CD4-positive, alpha-beta T cell treated with Interleukin-17A for 4 hours (primary cell): ENCODE data around the gene COL13A1.

ENCODE experiments used
- DNase-seq: peaks from one replicate; pipeline ENCODE4 v3.0.0-alpha.2; 2020; ENCODE audit warnings: mixed read lengths

COL13A1 gene

DNA sequence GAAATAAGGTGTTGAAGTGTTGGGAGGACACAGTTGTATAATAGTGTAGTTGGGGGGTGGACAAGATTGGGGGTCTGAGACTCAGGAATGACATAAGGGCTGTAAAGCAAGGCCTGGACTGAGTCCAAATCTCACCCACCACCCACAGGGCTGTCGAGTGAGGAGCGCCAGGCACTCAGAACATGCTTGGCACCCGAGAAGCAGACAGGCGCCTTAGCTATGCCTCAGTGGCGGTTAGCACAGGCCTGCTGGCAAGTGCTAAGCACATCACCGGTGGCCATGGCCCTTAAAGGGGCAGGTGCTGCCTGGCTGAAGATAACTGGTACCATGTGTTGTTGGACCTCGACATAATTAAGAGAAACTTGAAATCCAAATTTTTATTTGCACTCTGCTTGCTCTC is 90.7 kb downstream of the COL13A1 start:
- DNase-seq = no peak

DNA sequence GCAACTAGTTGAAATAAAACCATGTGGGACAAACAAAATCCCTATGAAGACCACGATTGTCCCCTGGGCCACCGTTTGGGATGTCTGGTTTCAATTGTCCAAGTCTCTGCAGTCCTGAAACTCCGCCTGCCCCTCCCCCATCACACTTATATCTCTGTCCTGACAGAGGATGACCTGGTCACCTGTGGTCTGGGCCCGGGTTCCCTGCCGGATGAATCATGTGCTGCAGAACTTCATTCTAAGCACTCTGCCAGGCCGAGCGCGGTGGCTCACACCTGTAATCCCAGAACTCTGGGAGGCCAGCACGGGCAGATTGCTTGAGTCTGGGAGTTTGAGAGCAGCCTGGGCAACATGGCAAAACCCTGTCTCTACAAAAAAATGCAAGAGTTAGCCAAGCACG is 91.1 kb downstream of the COL13A1 start:
- DNase-seq = no peak

DNA sequence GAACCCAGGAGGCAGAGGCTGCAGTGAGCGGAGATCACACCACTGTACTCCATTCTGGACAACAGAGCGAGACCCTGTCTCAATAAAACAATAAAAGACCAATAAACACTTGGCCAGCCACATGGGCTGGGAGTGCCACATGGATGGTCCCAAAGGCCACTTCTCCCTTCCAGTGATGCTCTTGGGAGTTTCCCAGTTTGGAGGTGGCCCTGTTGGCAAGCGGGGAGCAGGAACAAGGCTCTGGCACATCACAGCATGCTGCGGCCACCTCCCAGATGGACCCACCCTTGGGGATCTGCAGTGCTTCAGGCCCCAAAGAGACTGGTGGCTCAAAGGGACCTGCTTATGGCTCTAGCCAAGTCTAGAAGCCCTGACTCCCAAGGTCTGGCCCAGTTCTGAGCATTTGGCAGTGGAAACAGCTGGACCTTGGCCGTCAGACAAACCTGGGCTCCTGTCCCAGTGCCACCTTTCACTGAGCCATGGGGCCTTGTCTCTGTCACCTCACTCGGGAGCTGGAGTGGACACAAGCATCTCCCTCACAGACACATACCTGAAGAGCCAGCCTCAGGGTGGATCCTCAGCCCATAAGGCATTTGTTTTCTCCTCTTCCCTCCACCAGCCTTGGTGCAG is 91.7 kb downstream of the COL13A1 start:
- DNase-seq = no peak

DNA sequence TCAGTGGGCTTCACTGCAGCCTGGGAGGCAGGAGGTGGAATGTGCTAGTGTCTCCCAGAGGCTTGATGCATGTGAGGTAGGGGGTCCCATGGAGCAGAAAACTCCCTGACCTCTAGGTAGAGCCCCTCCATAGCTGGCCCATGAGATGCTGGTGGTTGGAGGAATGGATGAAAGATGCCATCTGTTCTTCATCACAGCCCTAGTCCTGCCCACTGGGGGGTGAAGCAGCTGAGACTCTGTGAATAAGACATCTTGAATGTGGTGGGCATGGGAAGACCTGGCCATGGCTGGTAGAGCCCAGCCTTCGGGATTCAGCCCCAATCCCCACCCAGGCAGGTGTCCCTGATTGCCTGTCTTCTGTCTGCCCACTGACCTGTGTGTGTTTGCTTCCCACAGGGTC is 92.5 kb downstream of the COL13A1 start:
- no peak for DNase-seq

DNA sequence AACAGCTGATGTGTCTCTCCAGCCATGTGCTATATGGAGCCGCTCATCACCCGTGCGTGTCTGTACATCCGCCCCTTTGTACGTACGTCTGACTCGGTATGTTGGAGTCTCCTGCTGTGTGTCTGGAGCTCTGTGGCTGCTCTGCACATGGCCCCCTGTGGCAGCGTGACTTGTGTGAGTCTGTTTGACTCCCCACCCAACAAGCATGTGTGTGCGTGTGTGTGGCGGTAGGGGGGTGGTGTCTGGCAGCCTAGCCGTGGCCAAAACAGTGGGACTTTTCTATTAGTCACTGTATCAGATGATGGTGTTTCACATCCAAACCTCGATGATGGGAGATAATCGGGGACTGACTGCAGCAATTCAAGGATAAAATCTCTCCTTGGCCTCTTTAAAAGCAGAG is 94.1 kb downstream of the COL13A1 start:
- DNase-seq = no peak

DNA sequence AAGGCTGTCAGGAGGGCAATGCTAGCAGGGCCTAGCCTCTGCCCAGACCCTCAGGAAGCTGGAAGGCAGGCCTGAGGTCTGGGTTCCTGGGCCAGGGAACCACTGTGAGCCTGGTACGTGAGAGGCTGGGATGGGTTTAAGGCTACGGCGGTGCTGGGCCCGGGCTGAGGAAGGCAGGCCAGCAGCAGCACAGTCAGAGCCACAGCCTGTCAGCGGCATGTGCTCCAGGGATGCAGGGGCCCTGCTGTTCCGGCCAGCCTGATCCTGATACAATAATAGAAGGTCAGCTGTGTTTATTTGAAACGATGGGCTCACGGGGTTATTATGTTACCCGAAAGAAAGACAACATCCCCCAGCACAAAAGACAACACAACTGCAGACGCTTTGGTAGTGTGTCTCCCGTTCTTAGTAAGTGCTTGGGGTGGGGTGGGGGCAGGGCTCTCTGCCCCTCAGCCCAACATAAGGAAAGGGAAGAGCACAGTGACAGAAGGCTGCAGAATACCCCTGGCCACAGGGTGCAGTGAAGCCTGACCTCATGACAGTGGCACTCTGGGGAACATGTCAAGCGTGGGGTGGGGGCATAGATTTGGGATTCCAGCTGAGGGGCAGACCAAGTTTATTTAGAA is 95.0 kb downstream of the COL13A1 start:
- no peak for DNase-seq

DNA sequence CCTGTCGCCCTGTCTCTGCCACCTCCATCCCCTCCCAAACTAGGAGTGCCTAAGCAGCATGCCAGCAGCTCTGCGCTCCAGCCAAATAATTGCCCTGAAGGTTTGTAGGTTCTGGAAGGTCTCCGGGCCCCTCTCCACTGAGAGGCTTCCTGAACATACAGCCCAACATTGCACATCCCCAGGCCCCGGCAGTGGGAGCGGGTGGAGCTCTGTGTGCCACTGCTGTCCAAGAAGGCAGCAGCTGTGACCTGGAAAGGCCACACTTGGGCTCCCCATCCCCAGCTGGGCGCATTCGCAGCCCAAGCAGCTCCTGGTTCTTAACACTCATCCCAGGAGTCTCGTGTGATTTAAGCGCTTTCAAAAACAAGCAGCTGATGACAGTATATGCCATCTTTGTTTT is 95.7 kb downstream of the COL13A1 start:
- DNase-seq = no peak

DNA sequence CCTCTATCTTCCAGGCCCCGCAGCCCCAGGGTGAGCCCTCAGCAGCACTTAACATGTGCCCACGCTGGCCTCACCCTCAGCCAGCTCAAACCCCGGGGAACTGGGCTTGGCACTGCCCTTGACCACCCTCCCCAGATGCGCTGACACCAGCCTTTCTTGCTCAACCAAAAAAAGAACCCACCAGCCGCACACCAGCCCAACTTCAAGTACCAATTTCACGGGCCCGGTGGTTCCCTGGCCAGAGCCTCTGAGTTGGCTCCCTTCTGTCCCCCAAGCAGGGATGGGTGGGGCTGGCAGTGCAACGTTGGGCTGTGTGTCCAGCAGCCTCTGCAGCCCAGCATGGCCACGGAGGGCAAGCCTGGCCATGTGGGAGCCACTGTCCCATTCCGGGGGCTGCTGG is 96.3 kb downstream of the COL13A1 start:
- no peak for DNase-seq

DNA sequence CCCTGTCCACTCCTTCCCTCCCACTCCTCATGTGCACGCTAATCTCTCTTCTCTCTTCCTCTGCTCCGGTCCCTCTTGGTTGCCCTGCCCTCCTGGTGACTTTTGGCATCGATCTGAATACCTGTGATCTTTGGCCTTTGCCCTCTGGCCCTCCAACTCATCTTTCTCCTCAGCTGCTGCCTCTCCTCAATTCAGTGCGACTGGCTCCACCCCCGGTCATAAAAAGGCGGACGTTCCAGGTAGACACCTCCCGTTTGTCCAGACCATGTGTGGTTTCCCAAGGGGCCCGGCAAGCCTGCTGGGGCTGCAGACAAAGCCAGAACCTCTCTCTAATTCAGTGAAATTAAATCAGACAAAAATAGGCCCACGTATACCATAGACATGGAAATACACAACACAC is 96.8 kb downstream of the COL13A1 start:
- DNase-seq = no peak

DNA sequence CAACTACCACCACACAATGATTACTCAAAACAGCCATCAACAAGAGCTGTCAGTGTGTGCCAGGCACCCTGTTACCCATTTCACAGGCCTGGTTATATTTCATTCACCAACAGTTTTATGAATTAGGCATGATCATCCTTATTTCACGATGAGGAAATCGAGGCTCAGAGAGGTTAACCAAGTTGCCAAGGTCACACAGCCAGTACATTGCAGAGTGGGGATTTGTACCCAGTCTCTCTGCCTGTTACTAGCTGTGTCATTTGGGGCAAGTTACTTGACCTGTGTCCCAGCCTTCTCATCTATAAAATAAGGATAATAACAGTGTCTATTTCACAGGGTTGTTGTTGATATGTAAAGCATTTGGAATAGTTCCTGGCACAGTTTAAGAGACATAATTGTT is 97.2 kb downstream of the COL13A1 start:
- DNase-seq = no peak

DNA sequence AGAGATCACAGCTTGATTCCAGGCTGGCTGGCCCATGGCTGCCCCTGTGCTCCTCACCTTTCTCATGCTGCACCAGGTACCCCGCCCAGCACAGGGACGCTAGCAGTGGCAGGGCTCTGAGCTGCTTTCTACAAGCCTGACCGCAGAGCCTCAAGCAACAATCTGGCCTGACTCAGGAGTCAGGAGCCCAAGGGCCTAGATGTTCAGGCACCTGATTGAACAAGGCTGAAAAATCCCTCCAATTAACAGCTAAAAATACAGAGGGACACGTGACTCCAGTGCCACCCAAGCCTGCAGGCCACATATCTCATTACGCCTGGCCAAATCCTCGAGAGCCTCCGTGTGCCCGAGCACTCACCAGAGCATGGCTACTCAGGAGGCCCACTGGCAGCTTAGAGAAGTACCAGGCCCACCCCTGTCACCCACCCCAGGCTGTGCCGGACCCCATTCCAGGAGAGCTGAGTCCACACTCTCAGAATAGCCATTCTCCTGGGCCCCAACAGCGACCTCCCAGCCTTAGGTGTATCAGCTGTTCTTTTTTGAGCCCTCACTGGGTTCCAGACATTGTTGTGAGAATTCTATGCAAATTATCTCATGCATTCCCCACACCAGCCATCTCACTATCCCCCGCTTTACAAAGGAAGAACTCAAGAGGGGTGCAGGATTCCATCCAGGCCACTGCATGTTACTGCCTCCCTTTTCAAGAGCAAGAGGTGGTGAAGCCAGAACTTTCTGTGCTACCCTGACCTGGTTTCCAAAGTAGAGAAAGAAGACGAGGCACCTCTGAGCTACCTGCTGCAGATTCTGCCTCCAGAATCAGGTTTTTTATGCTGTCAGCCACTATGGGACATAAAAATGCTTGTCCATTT is 98.3 kb downstream of the COL13A1 start:
- no peak for DNase-seq

DNA sequence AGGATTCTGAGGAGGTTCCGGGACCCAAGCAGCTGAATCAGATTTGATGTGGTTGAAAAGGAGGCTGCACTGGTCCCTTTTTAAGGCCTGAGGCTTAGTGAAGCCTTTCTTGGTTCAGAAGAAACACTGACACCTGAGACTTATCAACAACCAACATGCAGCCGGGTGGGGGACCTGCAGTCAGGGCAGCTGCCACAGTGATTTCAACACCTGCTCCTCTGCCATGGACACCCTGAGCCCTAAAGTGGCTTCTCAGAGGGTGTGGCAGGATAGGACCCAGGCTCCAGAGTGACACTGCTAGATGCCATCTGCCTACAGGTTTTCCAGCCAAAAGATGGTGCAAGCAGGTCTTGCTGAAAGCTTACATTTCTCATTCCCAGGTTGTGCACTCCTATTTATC is 99.3 kb downstream of the COL13A1 start:
- no peak for DNase-seq

DNA sequence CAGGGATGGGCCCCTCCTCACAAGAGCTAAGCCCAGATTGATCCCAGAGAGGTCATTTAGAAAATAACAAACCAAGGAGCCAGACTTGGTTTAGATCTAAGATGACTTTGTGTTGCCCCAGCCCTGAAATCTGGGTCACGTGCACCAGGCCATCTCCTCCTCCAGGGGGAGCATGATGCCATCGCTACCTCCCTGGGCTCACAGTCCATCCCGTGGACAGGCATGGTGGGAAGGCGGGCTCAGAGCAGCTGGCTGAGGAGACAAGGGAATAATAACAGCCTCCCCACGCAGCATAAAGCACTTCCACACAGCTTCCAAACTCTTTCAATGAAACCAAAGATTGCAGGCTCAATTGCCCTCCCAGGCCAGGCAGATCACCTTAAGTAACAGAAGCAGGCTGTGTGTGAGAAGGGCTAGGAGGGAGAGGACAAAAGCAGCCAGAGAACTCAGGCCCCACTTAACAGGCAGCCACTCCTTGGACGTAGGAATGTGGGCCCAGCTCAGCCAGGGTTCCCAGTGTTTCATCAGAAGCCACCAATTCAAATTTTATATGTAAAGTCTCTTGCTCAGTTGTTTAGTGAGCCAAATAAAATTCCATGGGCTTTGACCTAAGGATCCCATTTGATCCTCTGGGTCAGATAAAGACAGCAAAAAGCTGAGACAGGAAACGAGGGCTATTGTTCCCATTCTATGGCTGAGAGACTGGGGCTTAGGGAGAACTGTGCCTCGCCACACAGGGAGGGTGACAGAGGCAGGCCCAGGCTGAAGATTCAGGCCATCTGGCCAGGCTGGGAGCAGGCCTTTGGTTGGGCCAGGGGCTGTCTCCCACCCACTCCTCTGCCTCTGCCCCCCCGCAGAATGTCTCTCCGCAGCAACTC is 100.2 kb downstream of the COL13A1 start:
- DNase-seq = no peak

DNA sequence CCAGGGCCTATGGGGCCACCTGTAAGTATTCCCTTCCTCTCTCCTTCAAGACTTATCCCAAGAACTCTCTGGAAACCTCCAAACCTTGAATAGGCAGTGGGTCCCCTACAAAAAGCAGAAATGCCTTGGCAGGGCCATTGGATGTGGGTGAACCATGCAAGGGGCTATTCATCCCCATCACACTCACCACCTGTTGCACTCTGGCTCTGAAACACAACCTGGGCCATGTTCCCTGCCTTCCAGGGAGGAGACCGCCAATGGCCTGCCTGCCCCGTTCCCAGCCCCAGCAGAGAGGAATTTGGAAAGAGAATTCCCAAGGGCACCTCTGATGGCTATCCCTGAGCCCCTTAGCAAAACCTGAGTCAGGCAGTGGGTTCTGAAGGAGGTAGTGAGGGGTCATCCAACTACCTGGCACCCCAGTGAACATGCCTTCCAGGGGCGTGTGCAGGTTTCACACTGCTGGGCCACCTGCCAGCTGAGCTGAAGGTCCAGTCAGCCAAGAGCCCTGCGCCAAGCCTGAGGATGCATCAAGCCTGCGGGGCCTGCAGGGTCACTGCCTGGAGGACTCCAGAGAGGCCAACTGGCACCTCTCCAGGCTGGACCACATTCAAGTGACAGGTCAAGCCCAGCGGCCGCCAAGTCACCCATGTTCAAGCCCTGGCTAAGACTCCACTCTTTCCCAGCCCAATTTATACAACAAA is 101.3 kb downstream of the COL13A1 start:
- no peak for DNase-seq

DNA sequence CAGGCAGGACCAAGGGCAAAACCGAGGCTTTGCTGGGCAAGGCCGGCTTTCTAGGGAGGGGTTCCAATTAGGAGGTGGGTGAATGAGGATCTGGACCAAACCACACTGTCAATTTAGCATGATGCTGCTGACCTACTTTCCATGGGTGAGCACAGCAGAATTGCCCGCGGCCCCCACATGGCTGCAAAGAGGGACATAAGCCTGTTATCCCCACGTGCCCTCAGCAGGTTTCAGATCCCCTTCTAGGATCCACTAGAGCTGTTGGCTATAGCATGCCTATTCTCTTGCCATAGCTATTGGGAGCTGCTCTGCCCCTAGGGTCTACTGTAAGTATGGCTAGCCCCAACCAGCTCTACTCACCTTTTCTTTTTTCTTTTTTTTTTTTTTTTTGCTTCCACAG is 102.8 kb downstream of the COL13A1 start:
- DNase-seq = no peak

DNA sequence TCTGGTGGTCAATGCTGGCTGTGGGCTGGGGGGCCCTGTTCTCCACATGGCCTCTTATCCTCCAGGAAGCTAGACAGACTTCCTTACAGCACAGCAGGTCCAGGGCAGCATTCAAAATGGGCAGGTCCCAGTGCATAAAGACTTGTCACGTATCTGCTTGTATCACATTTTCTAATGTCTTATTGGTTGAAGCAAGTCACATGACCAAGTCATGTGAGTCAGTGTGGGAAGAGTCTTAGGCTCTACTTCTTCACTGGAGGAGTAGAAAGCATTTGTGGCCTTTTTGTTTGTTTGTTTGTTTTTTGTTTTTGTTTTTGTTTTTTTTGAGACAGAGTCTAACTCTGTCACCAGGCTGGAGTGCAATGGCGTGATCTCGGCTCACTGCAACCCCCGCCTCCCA is 104.7 kb downstream of the COL13A1 start:
- no peak for DNase-seq

DNA sequence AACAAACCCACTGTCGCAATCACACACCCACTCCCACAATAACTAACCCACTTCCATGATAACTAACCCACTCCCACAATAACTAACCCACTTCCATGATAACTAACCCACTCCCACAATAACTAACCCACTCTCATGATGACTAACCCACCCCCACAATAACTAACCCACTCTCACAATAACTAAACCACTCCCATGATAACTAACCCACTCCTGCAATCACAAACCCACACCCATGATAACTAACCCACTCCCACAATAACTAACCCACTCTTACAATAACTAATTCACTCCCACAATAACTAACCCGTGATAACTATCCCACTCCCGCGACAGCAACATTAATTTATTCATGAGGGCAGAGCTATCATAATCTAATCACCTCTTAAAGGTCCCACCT is 105.8 kb downstream of the COL13A1 start:
- DNase-seq = no peak

DNA sequence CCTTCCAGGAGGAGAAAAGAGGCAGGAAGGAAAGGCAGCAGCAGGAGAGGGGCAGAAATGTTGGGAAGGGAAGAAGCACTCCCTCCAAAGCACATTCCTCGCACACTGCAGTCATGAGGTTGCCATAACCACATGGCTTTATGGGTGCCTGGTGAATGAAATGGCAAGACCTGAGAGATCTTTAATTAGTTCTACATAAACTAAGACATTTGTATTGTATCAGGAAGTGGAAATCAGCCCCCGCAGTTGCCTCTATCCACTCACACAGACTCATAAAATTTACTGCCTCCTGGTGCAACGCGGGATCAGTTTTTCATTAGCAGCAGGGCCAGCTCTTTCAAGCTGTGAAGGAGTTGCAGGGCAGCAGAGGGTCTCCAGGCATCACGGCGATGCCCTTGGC is 106.4 kb downstream of the COL13A1 start:
- DNase-seq = no peak

DNA sequence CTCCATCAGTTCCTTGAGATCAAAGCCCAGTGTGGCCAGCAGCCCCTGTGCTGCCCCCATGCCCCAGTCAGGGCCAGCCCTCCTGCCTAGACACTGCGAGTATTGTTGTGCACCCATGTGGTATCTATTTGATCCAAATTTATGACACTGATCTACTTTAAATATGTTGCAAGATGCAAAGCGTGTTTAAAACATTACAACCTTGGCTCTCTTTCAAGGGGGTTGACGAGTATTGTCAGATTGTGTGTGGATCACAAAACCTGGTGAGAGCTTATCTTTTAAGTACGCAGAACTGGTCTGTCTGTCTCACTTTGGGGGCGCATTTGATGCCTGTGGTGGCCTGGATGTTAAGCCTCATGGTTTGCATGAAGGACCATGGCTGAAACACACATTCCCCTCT is 108.9 kb downstream of the COL13A1 start:
- no peak for DNase-seq

DNA sequence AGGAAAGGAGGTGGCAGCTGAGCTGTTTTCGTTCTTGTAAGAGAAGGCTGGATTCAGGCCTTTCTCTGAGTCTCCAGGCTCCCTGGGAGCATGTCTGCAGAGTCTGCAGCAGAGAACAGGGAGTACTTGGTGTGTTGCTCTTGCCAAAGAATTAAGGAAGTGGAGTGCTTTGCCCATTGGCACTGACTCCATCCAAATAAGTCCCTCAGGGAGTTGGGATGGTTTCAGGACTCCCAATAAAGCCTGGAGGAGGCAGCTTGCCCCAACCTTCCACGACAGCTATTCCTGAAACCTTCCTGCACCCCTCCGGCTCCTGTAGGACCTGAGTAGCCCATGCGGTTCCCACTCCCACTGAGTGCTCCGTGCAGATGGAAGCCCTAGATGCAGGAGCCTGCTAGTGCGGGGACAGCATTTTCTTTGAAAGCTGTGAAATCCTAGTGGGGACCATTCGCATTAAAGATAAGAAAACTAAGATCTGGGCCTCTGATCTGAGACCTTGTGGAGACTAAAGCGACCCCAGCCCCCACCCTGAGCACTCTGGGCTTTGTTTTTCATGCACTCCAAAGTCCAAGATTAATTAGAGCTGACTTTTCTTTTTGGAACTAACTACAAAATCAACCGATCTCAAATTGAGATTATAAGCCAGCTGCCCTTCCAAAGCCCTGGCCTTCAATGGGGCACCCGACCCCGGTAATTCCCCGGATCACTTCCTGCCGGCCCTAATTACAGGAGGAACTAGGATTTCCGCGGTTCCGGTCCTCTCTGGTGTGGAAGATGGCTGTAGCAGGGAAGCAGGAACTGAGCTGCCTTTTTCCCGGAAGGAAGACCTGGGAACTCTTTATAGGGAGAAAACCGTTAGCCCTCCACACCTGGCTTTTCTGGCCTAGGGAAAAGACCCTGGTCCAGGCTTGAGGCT is 110.2 kb downstream of the COL13A1 start:
- no peak for DNase-seq

DNA sequence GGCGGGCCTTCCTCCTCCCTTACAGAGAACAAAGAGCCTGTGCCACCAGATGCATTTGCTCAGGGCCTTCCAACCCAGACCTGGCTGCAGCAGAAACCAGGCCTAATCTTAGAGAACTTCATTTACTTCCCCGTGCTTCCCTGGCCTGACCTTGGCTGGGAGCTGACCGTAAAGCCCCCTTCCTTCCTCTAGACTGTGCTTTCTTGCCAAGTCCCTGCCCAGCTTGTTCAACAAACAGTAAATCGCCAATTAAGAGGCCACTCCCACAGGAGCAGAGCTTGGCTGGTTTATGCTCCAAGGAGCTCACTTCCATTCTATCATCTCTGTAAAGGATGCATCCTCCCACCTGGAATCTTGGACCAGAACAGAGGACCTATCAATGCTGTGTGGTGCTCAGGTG is 110.9 kb downstream of the COL13A1 start:
- DNase-seq = no peak
